GM12864 (cell line): ENCODE results near the gene STRN.

Experiments used
- DNase-seq: peaks from one replicate; pipeline ENCODE4 v3.0.0-alpha.2; 2011; ENCODE audit warnings: low read depth
- H3K4me3 ChIP-seq: 2 replicates; pipeline ENCODE4 v1.5.1; 2011; ENCODE audit warnings: mild to moderate bottlenecking, low read depth, low read length, control low read depth
- CTCF ChIP-seq: IDR thresholded peaks from 2 replicates; pipeline ENCODE4 v1.5.1; 2011; ENCODE audit warnings: low read depth, mild to moderate bottlenecking, moderate library complexity, low read length, control low read depth, inconsistent platforms; ENCODE audit errors: missing control alignments

Gene STRN

DNA sequence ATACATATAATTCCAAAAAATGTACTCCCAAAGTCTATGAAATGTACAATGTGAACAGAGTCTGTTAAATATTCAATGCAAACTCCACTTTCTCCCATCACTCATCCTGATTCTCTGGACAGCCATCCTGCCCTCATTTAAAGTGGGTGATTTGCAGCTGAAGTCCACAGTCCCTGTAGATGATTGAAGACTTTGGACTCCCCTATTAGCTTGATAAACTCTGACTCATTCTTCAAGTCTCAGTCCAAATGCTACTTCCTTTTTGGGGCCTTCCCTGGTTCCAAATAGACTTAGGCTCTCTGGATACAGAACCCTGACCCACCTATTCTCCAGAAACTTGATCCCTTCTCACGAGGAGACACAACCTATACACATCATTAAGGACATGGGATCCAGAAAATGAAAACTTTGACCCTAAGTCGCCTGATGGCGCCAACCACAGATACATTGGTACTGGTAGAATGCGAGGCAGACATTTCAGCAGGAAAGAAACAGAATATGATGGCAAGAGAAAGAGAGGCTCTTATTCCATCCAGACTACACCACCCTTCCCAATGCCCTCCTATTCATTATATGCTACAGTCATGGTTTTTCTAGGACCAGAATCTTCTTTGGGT lies 147.1 kb downstream of the STRN start:
- TF ChIP-seq CTCF: no peak
- no peak for DNase-seq
- no peak overlapping the region for H3K4me3 ChIP-seq

GRCh38 chr2:36818542-36818941 lies 147.8 kb downstream of the STRN start:
- no peak overlapping the region for H3K4me3 ChIP-seq
- DNase-seq: no peak
- TF ChIP-seq CTCF: no peak

GRCh38 chr2:36812196-36812595 lies 154.1 kb downstream of the STRN start:
- H3K4me3 ChIP-seq: no peak overlapping the region
- no peak for DNase-seq
- TF ChIP-seq CTCF: peak; percentile 44

- no peak overlapping the region for H3K4me3 ChIP-seq
- DNase-seq: no peak
- no peak for TF ChIP-seq CTCF
These were observed 155.3 kb downstream of the STRN start for GRCh38 chr2:36811071-36811470.

- no peak overlapping the region for H3K4me3 ChIP-seq
- DNase-seq: no peak
- TF ChIP-seq CTCF: no peak
These were observed 157.3 kb downstream of the STRN start for GRCh38 chr2:36809069-36809445.

GRCh38 chr2:36808386-36809068 lies 157.8 kb downstream of the STRN start:
- TF ChIP-seq CTCF: no peak
- DNase-seq: no peak
- H3K4me3 ChIP-seq: no peak overlapping the region
